B cell (primary cell): ENCODE data around the gene GMPS. TPM values are rescaled to one million over a fixed set of nuclear protein-coding genes. Genes with fewer than 3 reads are reported as not detected.
A peak's percentile ranks its signal among the peaks of the same experiment; 100 is the strongest.

Source experiments
- ATAC-seq: fragments of 200-7000 bp; cut with Tn5 transposase; one replicate; pipeline ENCODE4 v1.10.0; 2021; ENCODE audit warnings: low read depth, mild to moderate bottlenecking, moderate number of reproducible peaks, moderate library complexity
- CTCF ChIA-PET: fragments of 350-600 bp; sonication (Branson Sonifier 250); formaldehyde crosslinking; loops from one replicate; lab custom pipeline; 2021; ENCODE audit warnings: antibody characterized with exemption, inconsistent platforms; lab: Charles Lee
- POLR2A ChIA-PET: fragments of 350-600 bp; sonication (Branson Sonifier 250); formaldehyde crosslinking; loops from one replicate; lab custom pipeline; 2021; ENCODE audit warnings: antibody characterized with exemption; lab: Charles Lee
- DNase-seq: peaks from one replicate; pipeline ENCODE4 v3.0.0; 2013
- H2AFZ ChIP-seq: 2 replicates; pipeline ENCODE4 v1.6.1; 2012; ENCODE audit warnings: mild to moderate bottlenecking, low read depth, low read length; ENCODE audit not compliant: insufficient read depth, poor library complexity, severe bottlenecking
- H3K27ac ChIP-seq, 2 donors: 1 replicate in 1 of 2; 2 replicates in 1 of 2; pipeline ENCODE4 v1.5.1; 2012 to 2013; ENCODE audit warnings: low read length in 2 of 2, mild to moderate bottlenecking in 2 of 2, moderate library complexity in 1 of 2
- H3K27me3 ChIP-seq, 4 experiments: fragments of 200-600 bp in 1 of 4; sonication (generic) in 1 of 4; replicated peaks in 1 of 4; 1 replicate in 2 of 4; 2 replicates in 2 of 4; pipeline versions ENCODE4 v1.6.1 to v1.7.0; 2013 to 2016; ENCODE audit warnings: low read length in 3 of 4, mild to moderate bottlenecking in 2 of 4, mixed read lengths in 1 of 4, moderate library complexity in 1 of 4; ENCODE audit not compliant: insufficient read depth in 4 of 4, control insufficient read depth in 3 of 4; ENCODE audit errors: control extremely low read depth in 1 of 4
- H3K36me3 ChIP-seq, 2 experiments: replicated peaks in 1 of 2; 1 replicate in 1 of 2; 2 replicates in 1 of 2; pipeline versions ENCODE4 v1.6.1 to v1.7.1; 2013; ENCODE audit warnings: low read length in 1 of 2; ENCODE audit not compliant: insufficient read depth in 2 of 2, control insufficient read depth in 1 of 2; ENCODE audit errors: control extremely low read depth in 1 of 2, extremely low read depth in 1 of 2
- H3K4me1 ChIP-seq, 2 donors: fragments of 200-600 bp in 1 of 2; sonication (generic) in 1 of 2; 1 replicate in 1 of 2; 2 replicates in 1 of 2; pipeline versions ENCODE4 v1.5.1 to v1.6.1; 2013 to 2017; ENCODE audit warnings: low read length in 2 of 2; ENCODE audit not compliant: control insufficient read depth in 2 of 2, insufficient read depth in 2 of 2
- H3K4me2 ChIP-seq: replicated peaks from 2 replicates; pipeline ENCODE3; 2012; ENCODE audit warnings: mild to moderate bottlenecking, low read depth, low read length; ENCODE audit not compliant: poor library complexity, severe bottlenecking
- H3K4me3 ChIP-seq, 5 experiments: fragments of 200-600 bp in 1 of 5; sonication (generic) in 1 of 5; 1 replicate in 3 of 5; 2 replicates in 2 of 5; pipeline versions ENCODE4 v1.5.1 to v1.7.0; 2011 to 2016; ENCODE audit warnings: low read length in 4 of 5, mild to moderate bottlenecking in 4 of 5, low read depth in 2 of 5, control low read depth in 1 of 5, moderate library complexity in 1 of 5; ENCODE audit not compliant: insufficient read depth in 1 of 5; ENCODE audit errors: control extremely low read depth in 1 of 5, extremely low read depth in 1 of 5
- H3K79me2 ChIP-seq: fragments of 200-600 bp; sonication (generic); one replicate; pipeline ENCODE4 v1.6.0; 2016; ENCODE audit warnings: low read length; ENCODE audit not compliant: control insufficient read depth, insufficient read depth
- H3K9ac ChIP-seq: fragments of 200-600 bp; sonication (generic); 2 replicates; pipeline ENCODE4 v1.6.1; 2017; ENCODE audit warnings: mild to moderate bottlenecking, low read length, moderate library complexity
- H3K9me3 ChIP-seq, 3 donors: one replicate each; pipeline versions ENCODE4 v1.6.1 to v1.7.1; 2013; ENCODE audit warnings: low read length in 2 of 3; ENCODE audit not compliant: control insufficient read depth in 2 of 3, insufficient read depth in 1 of 3; ENCODE audit errors: control extremely low read depth in 1 of 3
- H4K20me1 ChIP-seq: 2 replicates; pipeline ENCODE4 v1.6.0; 2012; ENCODE audit warnings: mild to moderate bottlenecking, low read length; ENCODE audit not compliant: insufficient read depth, control insufficient read depth, poor library complexity, severe bottlenecking
- H3K27ac Mint-ChIP-seq: one replicate; pipeline ENCODE4 v1.8.0; 2021; ENCODE audit warnings: mixed read lengths
- H3K27me3 Mint-ChIP-seq: one replicate; pipeline ENCODE4 v1.8.0; 2021; ENCODE audit warnings: mixed read lengths
- H3K4me1 Mint-ChIP-seq: one replicate; pipeline ENCODE4 v1.8.0; 2021; ENCODE audit warnings: mixed read lengths
- H3K4me3 Mint-ChIP-seq: one replicate; pipeline ENCODE4 v1.8.0; 2021; ENCODE audit warnings: mixed read lengths
- H3K9me3 Mint-ChIP-seq: one replicate; pipeline ENCODE4 v1.8.0; 2022; ENCODE audit warnings: mixed read lengths; ENCODE audit not compliant: insufficient read depth
- EZH2 ChIP-seq: IDR thresholded peaks from 2 replicates; pipeline ENCODE4 v1.6.1; 2012; ENCODE audit warnings: borderline replicate concordance, low read depth, mild to moderate bottlenecking, moderate library complexity, low read length; ENCODE audit not compliant: insufficient read depth, poor library complexity, severe bottlenecking
- WGBS: methylation state at CpG from one replicate; pipeline ENCODE4 v1.1.5; 2013; ENCODE audit warnings: missing lambda C conversion rate; ENCODE audit not compliant: insufficient coverage; 5-methylcytosine and 5-hydroxymethylcytosine counted together
- intact Hi-C: fragments of 100-400 bp; cut with micrococcal nuclease; formaldehyde crosslinking; loops from one replicate; pipeline ENCODE4 v1.10.0; 2022
- polyA plus RNA-seq: library from polyadenylated mRNA; depleted of rRNA; stranded (reverse); fragments of >200 nt; gene quantifications from 2 replicates; pipeline ENCODE4 v1.2.3, GENCODE V29; 2012
- total RNA-seq, 2 donors: library from RNA; stranded (reverse); fragments of 120-200 nt in 1 of 2; gene quantifications; 1 replicate in 1 of 2; 2 replicates in 1 of 2; pipeline versions ENCODE4 v1.2.3 to v1.2.4, GENCODE V29; 2013 to 2022
- TF ChIP-seq, protein P1 (sequence below): fragments of 200-600 bp; IDR thresholded peaks from one replicate; pipeline ENCODE4 v1.8.0; 2022; ENCODE audit warnings: antibody characterized with exemption, mild to moderate bottlenecking

The GMPS gene
- total and polyA plus RNA-seq, 2 donors (not counting 1 experiment from before 2014, with no cell fraction given): 12.0 to 30.8 TPM

DNA sequence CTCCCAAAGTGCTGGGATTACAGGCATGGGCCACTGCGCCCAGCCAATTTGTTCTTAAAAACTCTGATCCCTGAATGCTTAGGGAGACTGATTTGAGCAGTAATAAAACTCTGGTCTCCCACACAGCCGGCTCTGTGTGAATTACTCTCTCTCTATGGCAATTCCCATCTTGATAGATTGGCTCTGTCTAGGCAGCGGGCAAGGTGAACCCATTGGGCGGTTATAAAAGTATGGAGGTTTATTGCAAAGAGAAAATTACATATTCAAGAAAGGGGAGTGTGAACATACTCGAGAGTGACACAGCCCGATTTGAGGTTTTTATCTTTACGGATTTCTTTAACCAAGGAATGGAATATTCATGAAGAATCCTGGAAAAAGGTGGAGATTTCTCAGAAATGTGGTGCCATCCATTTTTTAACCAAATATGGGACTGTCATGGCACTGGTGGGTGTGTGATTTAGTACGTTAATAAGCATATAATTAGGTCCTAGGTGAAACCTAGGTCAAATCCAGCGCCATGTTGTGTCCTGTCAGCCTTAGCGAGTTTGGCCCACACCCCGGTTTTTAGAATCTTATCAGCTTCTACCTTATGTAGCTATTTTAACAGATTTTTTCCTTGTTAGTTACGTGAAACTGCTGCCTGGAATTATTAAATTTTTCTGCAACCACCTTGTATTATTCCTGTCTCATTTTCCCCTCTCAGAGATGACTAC is 7.2 kb upstream of the GMPS start:
- no peak overlapping the region for H2AFZ ChIP-seq
- no peak overlapping the region for H3K4me2 ChIP-seq
- H3K4me1 ChIP-seq: no peaks in the 10 kb centered on the region
- DNase-seq: no peak
- intact Hi-C loops: loop anchor here (5.0 kb wide), 1 partner anchor 511 kb away; no protein-coding TSS in a partner anchor
- no peak overlapping the region for H3K4me3 ChIP-seq
- Mint-ChIP-seq H3K27me3 (no peaks in the 10 kb centered on the region), H3K4me1 (peaks cover 4% of the 10 kb centered on the region), H3K9me3 (no peaks in the 10 kb centered on the region), H3K27ac (no peak overlapping the region), H3K4me3 (no peak overlapping the region)
- no peak overlapping the region for H3K27ac ChIP-seq
- TF ChIP-seq, protein P1, sequence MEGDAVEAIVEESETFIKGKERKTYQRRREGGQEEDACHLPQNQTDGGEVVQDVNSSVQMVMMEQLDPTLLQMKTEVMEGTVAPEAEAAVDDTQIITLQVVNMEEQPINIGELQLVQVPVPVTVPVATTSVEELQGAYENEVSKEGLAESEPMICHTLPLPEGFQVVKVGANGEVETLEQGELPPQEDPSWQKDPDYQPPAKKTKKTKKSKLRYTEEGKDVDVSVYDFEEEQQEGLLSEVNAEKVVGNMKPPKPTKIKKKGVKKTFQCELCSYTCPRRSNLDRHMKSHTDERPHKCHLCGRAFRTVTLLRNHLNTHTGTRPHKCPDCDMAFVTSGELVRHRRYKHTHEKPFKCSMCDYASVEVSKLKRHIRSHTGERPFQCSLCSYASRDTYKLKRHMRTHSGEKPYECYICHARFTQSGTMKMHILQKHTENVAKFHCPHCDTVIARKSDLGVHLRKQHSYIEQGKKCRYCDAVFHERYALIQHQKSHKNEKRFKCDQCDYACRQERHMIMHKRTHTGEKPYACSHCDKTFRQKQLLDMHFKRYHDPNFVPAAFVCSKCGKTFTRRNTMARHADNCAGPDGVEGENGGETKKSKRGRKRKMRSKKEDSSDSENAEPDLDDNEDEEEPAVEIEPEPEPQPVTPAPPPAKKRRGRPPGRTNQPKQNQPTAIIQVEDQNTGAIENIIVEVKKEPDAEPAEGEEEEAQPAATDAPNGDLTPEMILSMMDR: no peak
- TF ChIP-seq EZH2: no peak
- H3K9me3 ChIP-seq: no peaks in the 10 kb centered on the region
- no peaks in the 10 kb centered on the region for H4K20me1 ChIP-seq
- no peaks in the 10 kb centered on the region for H3K27me3 ChIP-seq
- H3K9ac ChIP-seq: no peak overlapping the region
- ChIA-PET POLR2A (no interaction called here), CTCF (no interaction called here)
- ATAC-seq: no peak
- WGBS: 99% methylated on average over 6 of the region's 12 CpGs
- no peaks in the 10 kb centered on the region for H3K36me3 ChIP-seq
- H3K79me2 ChIP-seq: no peaks in the 10 kb centered on the region

DNA sequence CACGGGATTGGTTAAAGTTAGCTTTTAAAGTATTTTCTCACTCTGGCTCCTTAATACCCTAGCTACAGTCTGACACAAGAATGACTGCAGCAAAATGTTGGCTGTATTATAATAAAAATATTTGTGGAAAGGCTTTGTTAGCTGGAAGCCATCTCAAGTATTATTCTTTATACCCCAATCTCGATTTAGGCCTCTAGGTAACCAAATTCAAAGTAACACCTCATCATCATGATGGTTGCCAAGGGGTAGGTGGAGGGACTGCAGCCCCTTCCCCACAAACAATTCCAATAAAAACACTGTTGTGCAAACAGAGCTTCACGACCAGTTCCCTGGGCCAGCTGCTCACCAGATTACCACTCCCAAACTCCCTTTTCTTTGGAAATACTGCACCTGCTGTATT is 759 bp upstream of the GMPS start:
- peaks cover 21% of the 10 kb centered on the region for H3K4me1 Mint-ChIP-seq
- intact Hi-C loops: loop anchor here (1.0 to 5.0 kb wide), 9 partner anchors 15 to 1545 kb away; partner anchors contain the start of genes C3orf33, DHX36, PLCH1 and SLC33A1
- TF ChIP-seq EZH2: no peak
- TF ChIP-seq, protein P1: no peak
- Histone ChIP-seq H3K27me3 (no peaks in the 10 kb centered on the region), H3K9ac (peak overlapping the region; percentile 73), H3K9me3 (no peaks in the 10 kb centered on the region), H3K27ac (peak overlapping the region; percentile 75 to 83), H2AFZ (peak overlapping the region; percentile 99), H3K4me2 (peak overlapping the region; percentile 93), H3K79me2 (peaks cover 38% of the 10 kb centered on the region), H3K36me3 (no peaks in the 10 kb centered on the region), H3K4me3 (peak overlapping the region; percentile 51 to 95 (median 67)), H3K4me1 (peaks cover 14 to 19% of the 10 kb centered on the region in 2 donors), H4K20me1 (peaks cover 13% of the 10 kb centered on the region)
- peak overlapping the region; percentile 94 for H3K27ac Mint-ChIP-seq
- CTCF ChIA-PET: interaction anchor here (0.7 to 4.5 kb wide), 7 partner anchors 12 to 168 kb away, joined by 3 to 27 read pairs (median 4); partner anchors contain the start of genes C3orf33 and SLC33A1
- peak overlapping the region; percentile 96 for H3K4me3 Mint-ChIP-seq
- no peak for DNase-seq
- no peak for ATAC-seq
- H3K27me3 Mint-ChIP-seq: no peaks in the 10 kb centered on the region
- no peaks in the 10 kb centered on the region for H3K9me3 Mint-ChIP-seq
- POLR2A ChIA-PET: interaction anchor here (1.7 kb wide), 1 partner anchor 1291 kb away, joined by 4 read pairs; no protein-coding TSS in a partner anchor
- WGBS: no CpG with 5 or more reads among the region's 3 CpGs
